ENCODE measurements around the gene LMAN2L. TPM values are rescaled to one million over a fixed set of nuclear protein-coding genes. Genes with fewer than 3 reads are reported as not detected.
"Not testable (repeated sequence)": the region's sequence is repeated elsewhere in the genome, so short reads cannot be mapped to it uniquely, and the experiment has no call there.

LMAN2L gene
- total RNA-seq, 2 experiments from 2014 or later = 4.8 to 5.7 TPM

GRCh38 chr2:96683972-96684820 is 55.7 kb downstream of the LMAN2L start:
- ATAC-seq = no peak
- peaks cover 7% of the 10 kb centered on the region for H3K27me3 Mint-ChIP-seq

GRCh38 chr2:96683307-96683706 is 56.6 kb downstream of the LMAN2L start:
- DNase-seq = no peak
- intact Hi-C loops (cut with DNase I, micrococcal nuclease) = no loop called here
- no peaks in the 10 kb centered on the region for H3K36me3 Mint-ChIP-seq (ENCODE audit: low read depth)
- peaks cover 7% of the 10 kb centered on the region for H3K27me3 Mint-ChIP-seq
- CTCF ChIA-PET = interaction anchor here (0.6 to 0.7 kb wide), 2 partner anchors 159 to 509 kb away, joined by 3 read pairs; no protein-coding TSS in a partner anchor
- no peaks in the 10 kb centered on the region for H3K9me3 Mint-ChIP-seq (ENCODE audit: low read depth)
- H3K4me1 Mint-ChIP-seq = no peaks in the 10 kb centered on the region
- H3K4me3 Mint-ChIP-seq = no peak overlapping the region
- no peak overlapping the region for H3K27ac Mint-ChIP-seq
- POLR2A ChIA-PET = no interaction called here
- no peak for ATAC-seq

More at GRCh38 chr2:96683972-96684820, 55.7 kb downstream of the LMAN2L start:
- DNase-seq = no peak
- POLR2A ChIA-PET = no interaction called here
- CTCF ChIA-PET = interaction anchor here (0.7 kb wide), 1 partner anchor 158 kb away, joined by 3 read pairs; no protein-coding TSS in a partner anchor
- intact Hi-C loops (cut with DNase I, micrococcal nuclease) = no loop called here
- no peaks in the 10 kb centered on the region for H3K4me1 Mint-ChIP-seq
- H3K36me3 Mint-ChIP-seq (ENCODE audit: low read depth) = no peaks in the 10 kb centered on the region
- H3K27ac Mint-ChIP-seq = no peak overlapping the region
- no peaks in the 10 kb centered on the region for H3K9me3 Mint-ChIP-seq (ENCODE audit: low read depth)
- H3K4me3 Mint-ChIP-seq = no peak overlapping the region

- H3K4me3 Mint-ChIP-seq = no peak overlapping the region
These were observed 58.3 kb downstream of the LMAN2L start for GRCh38 chr2:96681540-96681939.

GRCh38 chr2:96680561-96681141 is 59.2 kb downstream of the LMAN2L start:
- no peak for ATAC-seq
- intact Hi-C loops (cut with DNase I, micrococcal nuclease) = no loop called here
- Mint-ChIP-seq H3K4me1 (no peaks in the 10 kb centered on the region), H3K9me3 (ENCODE audit: low read depth) (no peaks in the 10 kb centered on the region), H3K27ac (no peak overlapping the region), H3K4me3 (no peak overlapping the region), H3K27me3 (peaks cover 7% of the 10 kb centered on the region), H3K36me3 (ENCODE audit: low read depth) (no peaks in the 10 kb centered on the region)
- POLR2A ChIA-PET = no interaction called here
- no peak for DNase-seq
- CTCF ChIA-PET = interaction anchor here (0.7 kb wide), 1 partner anchor 132 kb away, joined by 3 read pairs; no protein-coding TSS in a partner anchor

More at GRCh38 chr2:96681540-96681939, 58.3 kb downstream of the LMAN2L start:
- Mint-ChIP-seq H3K27me3 (peaks cover 7% of the 10 kb centered on the region), H3K27ac (no peak overlapping the region), H3K4me1 (no peaks in the 10 kb centered on the region), H3K9me3 (ENCODE audit: low read depth) (no peaks in the 10 kb centered on the region), H3K36me3 (ENCODE audit: low read depth) (no peaks in the 10 kb centered on the region)
- intact Hi-C loops (cut with DNase I, micrococcal nuclease) = no loop called here
- ATAC-seq = no peak
- ChIA-PET POLR2A (no interaction called here), CTCF (no interaction called here)
- no peak for DNase-seq

GRCh38 chr2:96679848-96680247 is 60.0 kb downstream of the LMAN2L start:
- Mint-ChIP-seq H3K9me3 (ENCODE audit: low read depth) (no peaks in the 10 kb centered on the region), H3K4me3 (no peak overlapping the region), H3K27me3 (peaks cover 7% of the 10 kb centered on the region), H3K4me1 (no peaks in the 10 kb centered on the region), H3K36me3 (ENCODE audit: low read depth) (no peaks in the 10 kb centered on the region), H3K27ac (no peak overlapping the region)
- intact Hi-C loops (cut with DNase I, micrococcal nuclease) = no loop called here
- no peak for ATAC-seq
- ChIA-PET POLR2A (no interaction called here), CTCF (interaction anchor here (0.6 to 1.3 kb wide), 2 partner anchors 15 to 155 kb away, joined by 3 read pairs; no protein-coding TSS in a partner anchor)
- DNase-seq = no peak

GRCh38 chr2:96669539-96670215 is 70.2 kb downstream of the LMAN2L start:
- POLR2A ChIA-PET = no interaction called here
- H3K9me3 Mint-ChIP-seq (ENCODE audit: low read depth) = no peaks in the 10 kb centered on the region
- CTCF ChIA-PET = no interaction called here
- no peaks in the 10 kb centered on the region for H3K36me3 Mint-ChIP-seq (ENCODE audit: low read depth)
- ATAC-seq (no peak), DNase-seq (no peak)
- no peaks in the 10 kb centered on the region for H3K4me1 Mint-ChIP-seq
- intact Hi-C loops (cut with DNase I, micrococcal nuclease) = no loop called here
- no peak overlapping the region for H3K27ac Mint-ChIP-seq
- no peaks in the 10 kb centered on the region for H3K27me3 Mint-ChIP-seq
- H3K4me3 Mint-ChIP-seq = no peak overlapping the region

- ATAC-seq = no peak
- no peak for DNase-seq
- ChIA-PET CTCF (no interaction called here), POLR2A (no interaction called here)
- H3K27me3 Mint-ChIP-seq = no peaks in the 10 kb centered on the region
- peaks cover 1% of the 10 kb centered on the region for H3K9me3 Mint-ChIP-seq (ENCODE audit: low read depth)
- no peak overlapping the region for H3K27ac Mint-ChIP-seq
- H3K4me1 Mint-ChIP-seq = no peaks in the 10 kb centered on the region
- no peak overlapping the region for H3K4me3 Mint-ChIP-seq
- intact Hi-C loops (cut with DNase I, micrococcal nuclease) = no loop called here
- H3K36me3 Mint-ChIP-seq (ENCODE audit: low read depth) = no peaks in the 10 kb centered on the region
These were observed 71.1 kb downstream of the LMAN2L start for GRCh38 chr2:96668771-96669170.

GRCh38 chr2:96665717-96666116 is 74.1 kb downstream of the LMAN2L start:
- intact Hi-C loops (cut with DNase I, micrococcal nuclease); DNase-seq; ATAC-seq; H3K36me3 Mint-ChIP-seq (ENCODE audit: low read depth); H3K27ac Mint-ChIP-seq; H3K4me1 Mint-ChIP-seq; H3K27me3 Mint-ChIP-seq; H3K9me3 Mint-ChIP-seq (ENCODE audit: low read depth); H3K4me3 Mint-ChIP-seq: not testable (repeated sequence)
- ChIA-PET CTCF (interaction anchor here (1.2 kb wide), 1 partner anchor 14 kb away, joined by 3 read pairs; no protein-coding TSS in a partner anchor), POLR2A (interaction anchor here (0.6 kb wide), 1 partner anchor 155 kb away, joined by 3 read pairs; no protein-coding TSS in a partner anchor)

- ATAC-seq = no peak
- Mint-ChIP-seq H3K36me3 (ENCODE audit: low read depth) (no peaks in the 10 kb centered on the region), H3K4me3 (no peak overlapping the region), H3K27me3 (no peaks in the 10 kb centered on the region), H3K4me1 (no peaks in the 10 kb centered on the region), H3K9me3 (ENCODE audit: low read depth) (peaks cover 1% of the 10 kb centered on the region), H3K27ac (no peak overlapping the region)
- no peak for DNase-seq
- ChIA-PET CTCF (interaction anchor here (1.2 kb wide), 1 partner anchor 14 kb away, joined by 3 read pairs; no protein-coding TSS in a partner anchor), POLR2A (no interaction called here)
- intact Hi-C loops (cut with DNase I, micrococcal nuclease) = no loop called here
These were observed 74.7 kb downstream of the LMAN2L start for GRCh38 chr2:96665083-96665569.

GRCh38 chr2:96664366-96664925 is 75.4 kb downstream of the LMAN2L start:
- ChIA-PET POLR2A (no interaction called here), CTCF (interaction anchor here (1.1 to 1.2 kb wide), 2 partner anchors 15 to 50 kb away, joined by 3 read pairs; no protein-coding TSS in a partner anchor)
- DNase-seq = no peak
- no peak overlapping the region for H3K27ac Mint-ChIP-seq
- no peaks in the 10 kb centered on the region for H3K36me3 Mint-ChIP-seq (ENCODE audit: low read depth)
- peaks cover 1% of the 10 kb centered on the region for H3K9me3 Mint-ChIP-seq (ENCODE audit: low read depth)
- H3K27me3 Mint-ChIP-seq = no peaks in the 10 kb centered on the region
- no peak overlapping the region for H3K4me3 Mint-ChIP-seq
- ATAC-seq = no peak
- H3K4me1 Mint-ChIP-seq = no peaks in the 10 kb centered on the region
- intact Hi-C loops (cut with DNase I, micrococcal nuclease) = no loop called here

- Mint-ChIP-seq H3K4me1 (no peaks in the 10 kb centered on the region), H3K36me3 (ENCODE audit: low read depth) (no peaks in the 10 kb centered on the region), H3K27me3 (no peaks in the 10 kb centered on the region), H3K27ac (no peak overlapping the region), H3K9me3 (ENCODE audit: low read depth) (peaks cover 1% of the 10 kb centered on the region), H3K4me3 (no peak overlapping the region)
- CTCF ChIA-PET = interaction anchor here (1.1 kb wide), 1 partner anchor 51 kb away, joined by 3 read pairs; no protein-coding TSS in a partner anchor
- intact Hi-C loops (cut with DNase I, micrococcal nuclease) = no loop called here
- POLR2A ChIA-PET = no interaction called here
- DNase-seq (no peak), ATAC-seq (no peak)
These were observed 76.0 kb downstream of the LMAN2L start for GRCh38 chr2:96663829-96664228.
